22Rv1 (cell line): Measurements from ENCODE around the gene TBL1XR1.

Experiments
- H3K27ac ChIP-seq: fragments of 450-650 bp; 2 replicates; pipeline ENCODE4 v1.5.1; 2017
- ZFX ChIP-seq: fragments of 450-650 bp; IDR thresholded peaks from 2 replicates; pipeline ENCODE4 v1.6.1; 2017; ENCODE audit warnings: antibody characterized with exemption, borderline replicate concordance
- TF ChIP-seq, protein P1 (sequence below): fragments of 450-650 bp; IDR thresholded peaks from 2 replicates; pipeline ENCODE4 v1.5.1; 2017; ENCODE audit warnings: mild to moderate bottlenecking

TBL1XR1 gene

DNA sequence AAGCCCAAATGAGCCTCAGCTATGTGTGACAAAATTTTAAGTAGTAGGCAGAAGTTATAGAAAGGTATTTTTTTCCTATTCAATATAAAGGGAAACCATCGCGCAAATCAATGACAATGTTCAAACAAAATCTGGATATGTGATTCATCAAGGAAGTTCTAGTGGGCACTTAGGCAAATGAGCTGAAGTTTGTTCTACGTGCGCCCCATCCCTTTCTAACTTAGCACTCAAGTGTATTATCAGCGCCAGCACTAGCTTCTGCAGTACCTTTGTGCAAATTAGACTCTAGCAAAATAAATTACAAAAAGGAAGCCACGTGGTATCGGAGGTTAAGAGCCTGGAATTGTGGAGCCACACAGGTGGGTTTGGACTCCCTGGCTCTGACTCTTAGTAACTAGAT is 91.1 kb downstream of the TBL1XR1 start:
- TF ChIP-seq ZFX = no peak
- TF ChIP-seq, protein P1, sequence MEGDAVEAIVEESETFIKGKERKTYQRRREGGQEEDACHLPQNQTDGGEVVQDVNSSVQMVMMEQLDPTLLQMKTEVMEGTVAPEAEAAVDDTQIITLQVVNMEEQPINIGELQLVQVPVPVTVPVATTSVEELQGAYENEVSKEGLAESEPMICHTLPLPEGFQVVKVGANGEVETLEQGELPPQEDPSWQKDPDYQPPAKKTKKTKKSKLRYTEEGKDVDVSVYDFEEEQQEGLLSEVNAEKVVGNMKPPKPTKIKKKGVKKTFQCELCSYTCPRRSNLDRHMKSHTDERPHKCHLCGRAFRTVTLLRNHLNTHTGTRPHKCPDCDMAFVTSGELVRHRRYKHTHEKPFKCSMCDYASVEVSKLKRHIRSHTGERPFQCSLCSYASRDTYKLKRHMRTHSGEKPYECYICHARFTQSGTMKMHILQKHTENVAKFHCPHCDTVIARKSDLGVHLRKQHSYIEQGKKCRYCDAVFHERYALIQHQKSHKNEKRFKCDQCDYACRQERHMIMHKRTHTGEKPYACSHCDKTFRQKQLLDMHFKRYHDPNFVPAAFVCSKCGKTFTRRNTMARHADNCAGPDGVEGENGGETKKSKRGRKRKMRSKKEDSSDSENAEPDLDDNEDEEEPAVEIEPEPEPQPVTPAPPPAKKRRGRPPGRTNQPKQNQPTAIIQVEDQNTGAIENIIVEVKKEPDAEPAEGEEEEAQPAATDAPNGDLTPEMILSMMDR = no peak
- no peak overlapping the region for H3K27ac ChIP-seq

DNA sequence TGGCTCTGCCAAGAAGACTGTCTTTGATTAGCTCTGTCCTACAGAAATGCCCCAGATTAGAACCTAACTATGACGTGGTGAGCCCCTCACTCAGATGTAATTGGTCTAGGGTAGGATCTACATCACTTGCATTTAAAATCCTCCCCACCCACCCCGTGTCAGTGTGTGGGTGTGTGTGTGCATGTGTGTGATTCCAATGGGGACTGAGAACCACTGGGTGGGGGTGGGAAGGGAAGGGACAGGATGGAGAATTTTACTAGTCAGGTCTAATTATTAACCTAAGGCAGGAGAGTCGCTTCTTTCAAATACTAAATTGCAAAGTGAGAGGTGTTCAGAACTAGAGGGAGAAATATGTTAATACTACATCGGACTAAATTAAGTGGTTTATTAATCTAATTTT is 91.7 kb downstream of the TBL1XR1 start:
- TF ChIP-seq, protein P1 = no peak
- TF ChIP-seq ZFX = no peak
- no peak overlapping the region for H3K27ac ChIP-seq

DNA sequence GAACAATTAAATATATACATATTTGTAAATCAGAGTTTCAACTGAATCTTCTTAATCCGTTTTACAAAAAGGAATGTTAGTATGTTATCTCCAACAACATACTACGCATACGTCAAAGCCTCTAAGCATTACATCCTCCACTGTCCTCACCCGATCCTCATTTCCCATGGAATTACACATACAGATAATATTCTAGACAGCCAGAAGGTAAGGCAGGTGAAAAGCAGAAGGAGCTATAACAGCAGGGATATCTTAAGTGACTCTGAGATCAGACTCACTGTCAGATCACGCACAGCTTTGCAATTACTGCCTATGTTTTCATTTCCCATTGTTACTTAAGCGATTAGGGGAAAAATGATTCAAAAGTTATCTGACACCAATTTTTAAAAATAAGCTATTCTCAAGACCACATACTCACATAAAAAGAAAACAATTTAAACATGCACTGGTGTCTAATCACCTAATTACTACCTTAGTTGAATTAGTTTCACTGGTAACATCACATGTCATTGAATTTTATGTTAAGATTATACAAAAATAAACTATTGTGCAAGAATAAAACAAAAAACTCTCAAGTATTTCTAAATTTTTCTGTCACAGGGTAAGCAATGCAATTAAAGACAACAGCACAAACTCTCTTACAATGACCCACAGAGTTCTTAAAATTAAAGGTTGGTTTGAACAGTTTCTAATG is 92.8 kb downstream of the TBL1XR1 start:
- H3K27ac ChIP-seq = no peak overlapping the region

DNA sequence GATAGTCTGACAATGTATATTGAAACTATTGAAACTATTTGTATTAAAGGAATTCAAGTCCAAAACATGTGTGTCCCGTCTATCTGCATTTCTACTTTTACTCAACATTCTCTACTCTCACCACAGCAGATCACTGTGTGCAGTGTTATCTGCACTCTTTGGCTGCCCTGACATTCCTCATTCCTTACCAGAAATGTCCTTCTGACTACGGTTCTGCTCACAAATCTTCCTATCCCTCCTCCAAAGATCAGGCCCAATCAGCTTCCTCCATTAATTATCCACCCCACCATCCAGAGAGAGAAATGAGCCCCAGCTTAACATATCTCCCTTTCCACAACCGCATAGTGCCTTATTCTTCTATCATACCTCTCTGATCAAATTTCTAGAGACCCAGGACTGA is 94.7 kb downstream of the TBL1XR1 start:
- TF ChIP-seq, protein P1 = no peak
- no peak for TF ChIP-seq ZFX
- H3K27ac ChIP-seq = no peak overlapping the region

More for the DNA sequence above, 92.8 kb downstream of the TBL1XR1 start:
- TF ChIP-seq, protein P1 = no peak
- no peak for TF ChIP-seq ZFX

DNA sequence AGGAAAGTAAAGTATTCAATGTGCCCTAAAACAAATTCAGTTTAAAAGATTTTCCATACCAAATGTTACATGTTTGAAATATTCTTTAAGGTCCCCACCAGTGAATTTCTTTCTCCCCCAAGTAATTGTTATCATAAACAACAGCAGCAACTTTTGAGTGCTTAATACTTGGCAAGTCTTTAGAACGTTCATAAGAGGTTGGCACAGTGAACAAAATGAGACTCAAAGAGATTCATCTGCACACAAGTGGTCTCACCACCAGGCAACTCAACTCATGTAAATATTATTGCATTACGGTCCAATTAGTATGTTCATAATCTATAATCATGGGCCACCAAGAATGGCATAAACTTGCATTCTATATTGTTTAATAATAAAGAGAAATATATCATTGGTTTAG is 98.7 kb downstream of the TBL1XR1 start:
- no peak overlapping the region for H3K27ac ChIP-seq
- TF ChIP-seq, protein P1 = no peak
- TF ChIP-seq ZFX = no peak

DNA sequence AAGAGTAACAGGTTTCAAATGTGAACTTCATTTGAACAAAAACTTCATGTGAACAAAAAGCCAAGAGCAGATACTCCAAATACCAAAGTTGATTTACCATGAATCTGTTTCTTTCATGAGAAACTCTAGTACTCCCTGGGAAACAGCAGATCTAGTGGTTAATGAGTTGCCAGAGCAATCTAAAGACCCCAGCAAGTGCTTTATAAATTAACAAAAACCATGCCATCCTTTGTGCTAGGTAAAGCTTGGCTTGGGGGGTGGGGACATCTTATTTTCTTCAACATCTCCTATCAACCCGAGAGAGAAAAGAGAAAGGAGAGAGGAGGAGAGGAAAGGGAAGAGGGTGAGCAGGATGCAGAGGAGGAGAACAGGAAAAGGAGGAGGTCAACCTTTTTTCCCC is 100.7 kb downstream of the TBL1XR1 start:
- no peak overlapping the region for H3K27ac ChIP-seq
- TF ChIP-seq, protein P1 = no peak
- no peak for TF ChIP-seq ZFX

DNA sequence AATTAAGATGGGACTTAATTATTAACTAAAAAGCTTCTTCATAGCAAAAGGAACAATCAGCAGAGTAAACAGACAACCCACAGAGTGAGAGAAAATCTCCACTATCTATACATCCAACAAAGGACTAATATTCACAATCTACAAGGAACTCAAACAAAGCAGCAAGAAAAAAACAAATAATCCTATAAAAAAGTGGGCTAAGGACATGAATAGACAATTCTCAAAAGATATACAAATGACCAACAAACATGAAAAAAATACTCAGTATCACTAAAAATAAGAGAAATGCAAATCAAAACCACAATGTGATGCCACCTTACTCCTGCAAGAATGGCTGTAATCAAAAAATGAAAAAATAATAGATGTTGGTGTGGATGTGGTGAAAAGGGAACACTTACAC is 103.3 kb downstream of the TBL1XR1 start:
- TF ChIP-seq, protein P1 = no peak
- no peak for TF ChIP-seq ZFX
- H3K27ac ChIP-seq = no peak overlapping the region
